GM18498 (cell line): ENCODE results near the gene PCDH15.

Experiments
- ATAC-seq: cut with Tn5 transposase; IDR thresholded peaks from one replicate; pipeline ENCODE4 v1.9.1; 2021; ENCODE audit warnings: mild to moderate bottlenecking, moderate library complexity; ENCODE audit not compliant: unreplicated experiment

Gene PCDH15

DNA sequence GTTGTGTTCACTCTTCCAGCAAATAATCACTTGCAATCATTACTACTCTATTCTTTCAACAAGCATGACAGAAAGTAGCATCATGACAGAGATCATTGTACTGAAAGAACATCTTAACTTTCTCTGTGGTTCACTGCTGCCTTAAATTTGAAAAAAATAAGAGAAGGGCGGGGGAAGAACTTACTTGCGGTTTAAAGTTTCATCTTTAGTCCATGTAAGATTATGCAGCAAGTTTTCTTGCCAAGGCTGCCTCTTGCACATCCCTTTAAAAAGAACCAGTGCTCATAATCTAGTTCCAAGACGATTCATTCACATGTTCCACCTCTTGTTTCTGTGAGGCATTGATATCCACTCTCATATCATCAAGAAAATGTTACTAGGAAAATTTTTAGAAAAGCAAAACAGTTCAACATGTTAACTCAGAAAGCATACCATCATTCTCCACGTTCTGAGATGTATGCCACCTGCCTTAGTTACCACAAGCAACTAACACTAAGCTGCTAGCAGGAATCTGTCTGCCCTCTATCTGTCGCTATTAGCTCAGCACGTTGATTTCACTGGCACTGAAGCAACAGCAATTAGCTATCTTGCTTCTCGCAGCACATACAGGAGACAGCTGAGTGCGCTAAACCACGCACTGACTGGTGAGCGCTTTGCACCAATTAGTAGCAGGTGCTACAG lies at the start of gene PCDH15:
Gene PCDH15, minus strand, starts transcription at position 491 of the 681 bp plus-strand sequence. CDS start 136,969 bp downstream, outside the sequence.
- ATAC-seq, result no peak

- no peak for ATAC-seq
Measured at GRCh38 chr10:54843932-54844331, 42.9 kb upstream of the PCDH15 start.

- no peak for ATAC-seq
Measured at GRCh38 chr10:54843085-54843646, 42.1 kb upstream of the PCDH15 start.

DNA sequence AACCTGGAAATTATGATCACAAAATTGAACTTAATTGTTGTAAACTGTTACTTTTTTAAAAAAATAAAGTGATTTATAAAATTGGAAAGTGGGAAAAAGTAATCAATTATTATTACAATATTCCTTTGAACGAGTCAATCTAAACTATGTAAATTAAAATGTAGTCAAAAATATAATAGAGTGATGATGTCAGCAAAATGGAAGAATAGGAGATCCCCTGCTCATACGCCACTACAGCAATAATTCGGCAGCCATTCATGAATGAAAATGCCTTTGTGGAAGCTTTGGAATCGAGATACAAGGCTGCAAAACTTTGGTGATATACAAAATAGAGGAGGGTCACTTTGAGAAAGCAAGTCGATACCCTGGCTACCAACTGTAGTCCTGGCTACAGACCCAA lies 36.4 kb upstream of the PCDH15 start:
- no peak for ATAC-seq

- no peak for ATAC-seq
Measured at GRCh38 chr10:54833029-54833428, 32.0 kb upstream of the PCDH15 start.

DNA sequence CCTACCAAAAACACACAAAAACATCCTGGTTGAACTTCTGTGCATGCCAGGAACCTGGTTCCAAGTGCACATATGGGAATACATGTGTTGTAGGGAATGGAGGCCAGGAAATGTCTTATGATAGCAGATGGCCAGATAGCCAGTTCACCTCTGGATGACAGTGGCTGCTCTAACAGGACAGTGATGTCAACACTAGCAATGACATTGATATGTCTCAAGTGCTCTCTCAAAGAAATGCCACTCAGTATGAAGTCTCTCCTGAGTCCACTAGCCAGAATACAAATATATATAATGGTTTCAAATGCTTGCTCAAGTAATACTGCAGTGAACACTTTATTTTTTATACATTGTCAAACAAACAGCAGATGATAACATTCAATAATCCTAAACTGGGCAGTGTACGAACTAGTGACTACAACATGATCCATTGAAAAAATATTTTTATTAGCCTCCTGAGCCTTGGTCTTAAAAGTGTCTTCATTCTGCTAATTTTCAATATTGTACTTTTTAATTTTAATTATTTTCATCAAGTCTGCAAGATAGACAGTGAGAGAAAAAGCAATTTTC lies 26.0 kb upstream of the PCDH15 start:
- ATAC-seq, result no peak

DNA sequence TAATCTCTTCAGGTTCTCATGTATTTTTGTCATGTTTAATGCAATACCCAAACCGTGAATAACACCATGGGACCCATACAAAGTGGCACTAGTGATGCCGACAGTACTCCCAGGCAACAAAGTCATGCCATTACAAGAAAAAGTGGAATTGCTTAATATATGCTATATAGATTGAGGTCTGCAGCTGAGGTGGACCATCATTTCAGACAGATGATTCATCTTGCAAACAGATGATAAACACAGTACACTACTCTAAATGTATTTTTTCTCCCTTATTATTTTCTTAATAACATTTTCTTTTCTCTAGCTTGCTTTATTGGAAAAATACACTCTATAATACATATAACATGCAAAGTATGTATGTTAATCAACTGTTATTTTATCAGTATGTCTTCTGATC lies 14.6 kb upstream of the PCDH15 start:
- ATAC-seq, result no peak

DNA sequence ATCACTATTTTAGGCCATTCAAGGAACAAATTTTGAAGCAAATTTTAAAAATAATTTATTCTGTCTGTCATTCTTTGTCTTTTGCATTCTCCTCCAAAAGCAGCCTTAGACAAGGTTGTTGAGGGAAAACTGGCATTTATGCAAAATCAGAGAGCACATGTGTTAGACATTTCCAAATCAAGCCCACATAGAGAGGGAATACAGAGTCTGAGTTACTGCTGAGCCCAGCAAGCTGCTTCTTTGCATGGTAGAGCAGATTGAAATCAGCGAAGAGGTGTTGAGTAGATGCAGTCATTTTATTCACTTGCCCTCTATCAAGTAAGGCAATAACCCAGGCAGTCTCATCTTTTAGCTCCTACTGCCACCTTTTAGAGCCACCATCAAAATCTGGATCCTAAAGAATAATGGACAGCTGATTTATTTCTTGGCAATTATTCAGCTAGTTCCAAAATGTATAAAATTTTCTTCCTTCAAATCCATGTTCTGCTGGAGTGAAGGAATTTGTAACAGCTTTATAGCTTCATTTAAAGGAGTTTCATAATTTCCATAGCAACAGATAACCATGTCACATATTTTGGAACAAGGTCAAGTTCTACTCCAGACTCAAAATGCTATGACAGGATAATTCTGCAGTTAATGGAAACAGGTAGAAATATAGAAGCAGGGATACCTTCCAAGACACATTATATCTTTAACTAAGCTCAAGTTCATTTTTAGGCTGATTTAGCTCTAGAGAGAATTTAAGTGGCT lies 7.3 kb upstream of the PCDH15 start:
- ATAC-seq, result no peak

GRCh38 chr10:54799506-54799905 lies 1.5 kb downstream of the PCDH15 start:
- ATAC-seq, result no peak

GRCh38 chr10:54797636-54798321 lies 3.3 kb downstream of the PCDH15 start:
- no peak for ATAC-seq

- ATAC-seq, result no peak
Measured at GRCh38 chr10:54796881-54797280, 4.2 kb downstream of the PCDH15 start.

GRCh38 chr10:54776622-54777021 lies 24.4 kb downstream of the PCDH15 start:
- no peak for ATAC-seq

DNA sequence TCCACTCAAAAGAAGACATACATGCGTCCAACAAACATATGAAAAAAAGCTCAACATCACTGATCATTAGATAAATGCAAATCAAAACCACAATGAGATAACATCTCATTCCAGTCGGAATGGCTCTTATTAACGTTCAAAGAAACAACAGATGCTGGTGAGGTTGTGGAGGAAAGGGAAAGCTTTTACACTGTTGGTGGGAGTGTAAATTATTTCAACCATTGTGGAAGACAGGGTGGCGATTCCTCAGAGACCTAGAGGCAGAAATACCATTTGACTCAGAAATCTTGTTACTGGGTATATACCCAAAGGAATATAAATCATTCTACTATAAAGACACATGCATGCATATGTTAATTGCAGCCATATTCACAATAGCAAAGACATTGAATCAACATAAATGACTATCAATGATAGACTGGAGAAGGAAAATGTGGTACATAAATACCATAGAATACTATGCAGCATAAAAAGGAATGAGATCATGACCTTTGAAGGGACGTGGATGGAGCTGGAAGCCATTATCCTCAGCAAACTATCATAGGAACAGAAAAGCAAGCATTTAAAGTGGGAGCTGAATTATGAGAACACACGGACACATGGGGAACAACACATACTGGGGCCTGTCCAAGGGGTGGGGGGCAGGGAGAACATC lies 28.4 kb downstream of the PCDH15 start:
- ATAC-seq, result no peak

DNA sequence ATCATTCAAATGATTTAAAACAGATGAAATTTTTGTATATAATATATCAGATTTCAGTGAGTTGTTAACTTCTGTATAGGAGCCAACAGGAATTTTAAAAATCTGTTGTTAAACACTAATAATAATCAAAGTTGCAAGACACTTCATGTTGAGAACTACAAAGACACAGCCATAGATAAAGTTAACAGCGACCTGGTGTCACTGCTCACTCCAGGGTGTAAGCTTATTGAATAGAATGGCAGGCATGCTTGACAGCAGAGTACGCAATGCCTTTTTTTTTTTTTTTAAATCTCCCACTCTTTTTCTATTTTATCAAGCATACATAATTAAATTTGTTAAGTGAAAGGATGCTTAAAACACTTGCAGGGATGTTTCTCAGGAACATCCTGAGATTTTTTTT lies 32.0 kb downstream of the PCDH15 start:
- ATAC-seq, result no peak

- no peak for ATAC-seq
Measured at GRCh38 chr10:54758791-54759190, 42.2 kb downstream of the PCDH15 start.

DNA sequence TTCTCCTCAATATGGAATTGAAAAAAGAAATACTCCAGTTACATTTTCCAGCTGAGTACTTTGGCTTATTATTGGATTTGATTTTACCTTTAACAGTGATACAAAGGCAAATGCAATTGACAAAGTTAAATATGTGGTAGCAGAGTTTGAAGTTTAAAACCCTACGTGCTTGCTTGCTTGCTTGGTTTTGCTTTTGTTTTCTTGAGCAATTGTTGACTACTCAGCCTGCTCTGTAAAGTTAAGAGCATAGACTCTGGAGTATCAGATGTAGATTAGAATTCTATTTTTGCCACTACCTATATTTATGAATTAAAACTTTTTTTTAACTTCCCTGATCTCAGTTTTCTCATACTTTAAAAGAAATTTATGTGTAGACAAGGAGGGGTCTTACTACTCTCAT lies 51.4 kb downstream of the PCDH15 start:
- ATAC-seq, result no peak

GRCh38 chr10:54745436-54745835 lies 55.6 kb downstream of the PCDH15 start:
- no peak for ATAC-seq

GRCh38 chr10:54742416-54742815 lies 58.6 kb downstream of the PCDH15 start:
- no peak for ATAC-seq

GRCh38 chr10:54728511-54728910 lies 72.5 kb downstream of the PCDH15 start:
- ATAC-seq, result no peak

DNA sequence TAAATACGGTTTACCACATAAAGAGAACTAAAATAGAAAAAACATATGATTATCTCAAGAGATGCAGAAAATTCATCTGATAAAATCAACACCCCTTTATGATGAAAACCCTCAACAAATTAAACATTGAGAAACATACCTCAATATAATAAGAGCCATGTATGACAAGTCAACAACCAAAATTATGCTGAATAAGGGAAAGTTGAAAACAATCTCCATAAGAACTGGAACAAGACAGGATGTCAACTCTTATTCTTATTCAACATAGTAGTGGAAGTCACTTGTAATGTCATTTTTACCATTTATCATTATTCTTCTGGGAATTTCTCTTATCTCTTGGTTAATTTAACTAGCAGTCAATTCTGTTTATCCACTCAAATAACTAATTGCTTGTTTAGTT lies 79.0 kb downstream of the PCDH15 start:
- no peak for ATAC-seq

DNA sequence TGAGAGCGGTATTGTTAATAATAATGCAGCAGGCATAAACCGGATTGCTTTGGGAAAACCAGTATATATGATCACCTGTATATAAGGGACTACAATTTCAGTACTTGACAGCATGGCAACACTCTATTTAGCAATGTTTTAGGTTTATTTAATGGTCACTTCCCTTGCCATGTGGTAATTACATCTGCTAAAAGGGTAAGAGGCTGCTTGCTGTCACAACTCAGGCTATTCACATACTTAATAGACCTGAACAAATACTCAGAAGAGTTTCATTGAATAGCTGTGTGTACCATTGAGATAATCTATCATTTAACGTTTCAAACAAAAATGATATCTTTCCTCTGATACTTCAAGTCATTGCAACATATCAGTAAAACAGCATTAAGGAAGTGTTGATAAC lies 90.1 kb downstream of the PCDH15 start:
- no peak for ATAC-seq
